Measurements from ENCODE around the gene ALPI.

- no peak for TF ChIP-seq CTCF (IDR thresholded peaks at IDR 0.05; ENCODE audit: borderline replicate concordance, extremely low read depth, low read length, poor library complexity, severe bottlenecking)
- no peak for TF ChIP-seq EZH2 (IDR thresholded peaks at IDR 0.05; ENCODE audit: borderline replicate concordance, low read depth, low read length, severe bottlenecking)
Observed at GRCh38 chr2:232436381-232437194, 19.4 kb upstream of the ALPI start.

All from DND-41 (cell line).